GM12892 (cell line): ENCODE data around the gene NTRK3.

ENCODE experiments used
- DNase-seq: peaks from one replicate; pipeline ENCODE4 v3.0.0; 2011; ENCODE audit not compliant: insufficient read length
- FAIRE-seq: peaks from 2 replicates; lab custom pipeline; 2011; peaks lifted over from hg19 to GRCh38; lab: Jason Lieb, UNC
- POLR2A ChIP-seq: IDR thresholded peaks from 2 replicates; pipeline ENCODE4 v1.6.1; 2011; ENCODE audit warnings: low read depth, low read length, control low read depth
- POLR2AphosphoS5 ChIP-seq: IDR thresholded peaks from 2 replicates; pipeline ENCODE4 v1.6.1; 2011; ENCODE audit warnings: low read depth, low read length, control low read depth
- TAF1 ChIP-seq: IDR thresholded peaks from 2 replicates; pipeline ENCODE4 v1.6.1; 2011; ENCODE audit warnings: low read depth, mild to moderate bottlenecking, control low read depth, low read length, borderline replicate concordance

NTRK3 gene

DNA sequence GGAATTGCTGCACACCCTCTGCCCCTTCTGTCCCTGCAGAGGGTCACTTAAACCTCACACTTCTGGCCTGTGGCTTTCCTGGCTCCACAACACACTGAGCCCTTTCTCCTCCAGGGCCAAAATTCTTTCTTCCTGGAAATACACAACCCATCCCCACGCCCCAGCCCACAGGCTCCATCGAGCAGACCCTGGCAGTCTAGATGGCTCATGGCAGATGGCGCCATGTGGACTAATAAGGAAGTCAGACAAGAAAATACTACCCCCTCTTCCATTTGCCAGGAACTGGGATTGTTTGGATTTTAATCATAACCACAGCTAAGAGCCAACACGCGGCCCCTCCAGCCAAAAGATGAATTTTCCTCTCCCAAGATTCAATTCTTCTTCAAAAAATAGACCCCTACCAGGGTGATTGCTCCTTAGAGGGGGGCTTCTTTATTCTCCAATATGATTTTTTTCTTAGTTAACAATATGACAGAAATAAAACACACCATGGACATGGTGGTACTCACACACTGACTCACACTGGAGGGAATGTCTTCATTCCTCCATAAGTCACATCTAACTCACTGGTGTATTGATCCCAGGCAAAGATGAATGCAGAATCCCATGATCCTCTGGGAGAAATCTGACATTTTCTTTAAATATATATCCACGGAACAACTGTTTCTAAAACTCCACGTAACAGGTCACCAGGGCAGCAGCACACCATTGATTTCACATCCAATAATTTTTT is 111.5 kb downstream of the NTRK3 start:
- DNase-seq (no peak), FAIRE-seq (no peak)
- TF ChIP-seq POLR2A (no peak), TAF1 (no peak), POLR2AphosphoS5 (no peak)

- TF ChIP-seq POLR2AphosphoS5 (no peak), TAF1 (no peak), POLR2A (no peak)
- FAIRE-seq (no peak), DNase-seq (no peak)
Measured at GRCh38 chr15:88142121-88142520, 114.4 kb downstream of the NTRK3 start.

- FAIRE-seq (no peak), DNase-seq (no peak)
- TF ChIP-seq TAF1, result no peak
- no peak for TF ChIP-seq POLR2A
- no peak for TF ChIP-seq POLR2AphosphoS5
Measured at GRCh38 chr15:88141269-88141889, 115.2 kb downstream of the NTRK3 start.

GRCh38 chr15:88140398-88140797 is 116.1 kb downstream of the NTRK3 start:
- no peak for TF ChIP-seq TAF1
- TF ChIP-seq POLR2AphosphoS5, result no peak
- TF ChIP-seq POLR2A, result no peak
- DNase-seq (no peak), FAIRE-seq (no peak)

GRCh38 chr15:88139936-88140335 is 116.6 kb downstream of the NTRK3 start:
- DNase-seq (no peak), FAIRE-seq (no peak)
- TF ChIP-seq POLR2AphosphoS5, result no peak
- TF ChIP-seq TAF1, result no peak
- TF ChIP-seq POLR2A, result no peak

- FAIRE-seq, result no peak
- DNase-seq, result no peak
- TF ChIP-seq TAF1 (no peak), POLR2A (no peak), POLR2AphosphoS5 (no peak)
Measured at GRCh38 chr15:88133795-88134194, 122.7 kb downstream of the NTRK3 start.

DNA sequence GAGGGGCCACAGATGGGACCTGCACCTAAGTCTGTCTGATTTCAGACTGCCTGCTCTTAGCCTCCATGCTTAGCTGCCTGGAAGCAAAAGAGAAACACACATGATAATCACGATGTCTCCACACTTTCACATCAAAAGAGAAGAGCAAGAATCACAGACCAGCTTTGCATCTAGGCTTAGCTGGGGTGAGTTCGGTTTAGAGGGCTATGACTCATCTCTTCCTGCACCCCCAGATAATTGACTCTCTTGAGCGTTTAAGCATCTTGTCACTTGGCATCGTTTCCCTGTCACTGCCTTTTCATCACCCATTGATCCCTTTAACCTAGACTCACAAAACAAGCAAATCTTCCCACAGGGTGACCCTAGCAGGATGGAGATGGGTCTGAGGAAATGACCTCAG is 124.0 kb downstream of the NTRK3 start:
- TF ChIP-seq POLR2A (no peak), TAF1 (no peak), POLR2AphosphoS5 (no peak)
- DNase-seq, result no peak
- FAIRE-seq, result no peak

- no peak for DNase-seq
- TF ChIP-seq POLR2A, result no peak
- TF ChIP-seq TAF1, result no peak
- TF ChIP-seq POLR2AphosphoS5, result no peak
- no peak for FAIRE-seq
Measured at GRCh38 chr15:88131937-88132336, 124.6 kb downstream of the NTRK3 start.

DNA sequence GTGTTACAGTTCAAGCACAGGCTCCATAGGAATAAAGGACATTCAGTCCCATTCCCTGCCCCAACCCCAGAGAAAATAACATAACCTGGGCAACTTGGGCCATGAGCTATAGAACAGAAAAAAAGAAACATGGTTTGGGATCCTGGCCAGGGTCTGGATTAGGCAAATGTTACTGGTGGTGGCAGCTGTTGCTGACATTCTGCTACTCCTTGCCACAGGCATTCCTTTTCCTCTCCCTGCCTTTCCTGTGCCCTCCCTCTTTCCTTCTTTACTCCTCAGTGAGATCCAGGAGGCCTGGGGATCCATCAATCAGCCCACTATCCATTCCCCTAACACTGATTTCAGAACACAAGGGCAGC is 129.1 kb downstream of the NTRK3 start:
- TF ChIP-seq POLR2A (no peak), POLR2AphosphoS5 (no peak), TAF1 (no peak)
- FAIRE-seq (no peak), DNase-seq (no peak)

DNA sequence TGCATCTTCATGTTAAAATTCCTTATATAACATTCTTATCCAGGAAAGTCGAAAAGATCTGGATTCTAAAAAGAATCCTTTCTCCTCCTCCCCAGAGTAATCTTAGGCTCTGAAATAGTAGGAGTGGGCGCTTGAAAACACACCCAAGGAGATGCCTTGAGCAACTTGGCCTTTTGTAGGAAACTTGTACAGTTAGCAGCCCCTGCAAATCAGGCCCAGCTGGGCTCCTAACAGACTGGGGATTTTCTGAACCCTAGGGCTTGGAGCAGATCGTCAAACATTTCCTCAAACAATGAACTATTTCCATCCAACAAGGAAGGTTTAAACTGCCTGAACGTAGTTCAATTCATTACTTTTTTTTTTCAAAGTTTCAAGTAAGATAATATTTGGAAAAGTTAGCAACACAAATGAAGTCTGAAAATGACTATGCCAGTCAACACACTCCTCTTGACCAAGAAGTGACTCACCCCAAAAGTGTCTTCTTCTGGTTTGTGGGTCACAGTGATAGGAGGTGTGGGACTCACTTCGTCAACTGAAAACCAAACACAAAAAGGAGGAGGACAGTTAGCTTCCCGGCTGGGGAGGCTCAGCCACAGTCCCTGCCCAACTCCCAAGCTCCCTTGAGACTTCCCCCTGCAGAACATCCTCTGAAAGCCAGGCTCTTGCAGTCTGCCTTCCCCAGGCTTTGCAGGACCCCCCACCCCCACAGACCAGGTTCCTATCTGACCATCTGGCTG is 129.7 kb downstream of the NTRK3 start:
- FAIRE-seq (no peak), DNase-seq (no peak)
- TF ChIP-seq POLR2A, result no peak
- no peak for TF ChIP-seq POLR2AphosphoS5
- TF ChIP-seq TAF1, result no peak

DNA sequence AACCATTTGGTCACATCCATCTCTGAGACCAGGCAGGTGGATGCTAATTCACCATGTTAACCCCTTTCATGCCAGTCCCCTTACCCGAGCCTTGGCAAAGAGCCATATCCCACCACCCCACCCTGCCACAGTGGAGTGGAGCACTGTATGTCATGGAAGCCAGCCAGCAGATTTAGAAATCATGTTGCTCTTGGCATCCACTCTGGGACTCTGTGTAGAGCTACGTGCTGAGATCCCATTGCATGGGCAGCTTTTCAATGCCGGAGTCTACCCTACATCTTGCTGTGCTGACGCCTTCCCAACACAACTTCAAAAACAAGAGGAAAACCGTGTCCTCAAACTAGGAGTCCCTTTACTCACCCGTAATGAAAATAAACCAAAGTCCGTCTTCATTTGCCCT is 131.0 kb downstream of the NTRK3 start:
- no peak for TF ChIP-seq TAF1
- FAIRE-seq (no peak), DNase-seq (no peak)

DNA sequence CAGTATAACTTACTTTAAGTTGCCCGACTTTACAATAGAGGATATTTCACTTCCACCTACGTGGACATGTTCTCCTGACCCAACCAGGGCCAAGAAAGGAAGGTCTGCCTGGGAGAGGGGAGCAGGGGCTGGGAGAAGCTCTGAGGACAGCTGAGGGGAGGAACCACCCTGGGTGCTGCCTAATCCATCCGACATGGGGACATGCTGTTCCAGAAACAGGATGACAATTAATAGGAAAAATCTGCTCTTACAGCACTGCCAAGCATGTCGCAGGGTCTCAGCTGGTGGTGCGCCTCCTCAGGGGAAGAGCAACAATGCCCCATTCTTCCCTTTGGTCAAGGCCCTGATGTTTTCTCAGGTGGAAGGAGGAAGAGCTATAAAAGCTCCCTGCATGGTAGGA is 132.3 kb downstream of the NTRK3 start:
- no peak for FAIRE-seq
- no peak for DNase-seq
- TF ChIP-seq POLR2A (no peak), TAF1 (no peak), POLR2AphosphoS5 (no peak)

GRCh38 chr15:88121968-88122530 is 134.5 kb downstream of the NTRK3 start:
- FAIRE-seq (no peak), DNase-seq (no peak)
- TF ChIP-seq POLR2A (no peak), TAF1 (no peak), POLR2AphosphoS5 (no peak)
